Activated CD4-positive, alpha-beta T cell treated with anti-CD3 and anti-CD28 coated beads for 24 hours (primary cell): ENCODE results near the gene CDH4.

Experiments
- DNase-seq, 2 donors: peaks; one replicate each; pipeline ENCODE4 v3.0.0-alpha.2; 2020; ENCODE audit warnings: low read depth in 2 of 2

Gene CDH4

GRCh38 chr20:61355585-61355984 is 103.5 kb downstream of the CDH4 start:
- no peak for DNase-seq

GRCh38 chr20:61356196-61356595 is 104.1 kb downstream of the CDH4 start:
- DNase-seq: no peak

- DNase-seq: no peak
Observed at GRCh38 chr20:61357119-61357518, 105.1 kb downstream of the CDH4 start.

- DNase-seq: no peak
Observed at GRCh38 chr20:61359254-61359653, 107.2 kb downstream of the CDH4 start.

- DNase-seq: no peak
Observed at GRCh38 chr20:61360296-61360695, 108.2 kb downstream of the CDH4 start.

- DNase-seq: no peak
Observed at GRCh38 chr20:61360940-61361339, 108.9 kb downstream of the CDH4 start.

GRCh38 chr20:61361501-61361900 is 109.4 kb downstream of the CDH4 start:
- DNase-seq: no peak

GRCh38 chr20:61364147-61364546 is 112.1 kb downstream of the CDH4 start:
- no peak for DNase-seq

GRCh38 chr20:61366914-61367313 is 114.9 kb downstream of the CDH4 start:
- no peak for DNase-seq

GRCh38 chr20:61369731-61370520 is 117.9 kb downstream of the CDH4 start:
- DNase-seq: no peak

- no peak for DNase-seq
Observed at GRCh38 chr20:61370841-61371303, 118.8 kb downstream of the CDH4 start.

GRCh38 chr20:61371501-61372136 is 119.6 kb downstream of the CDH4 start:
- DNase-seq: no peak

- no peak for DNase-seq
Observed at GRCh38 chr20:61372137-61373054, 120.3 kb downstream of the CDH4 start.

- DNase-seq: no peak
Observed at GRCh38 chr20:61373055-61373399, 121.0 kb downstream of the CDH4 start.

GRCh38 chr20:61373956-61374545 is 122.0 kb downstream of the CDH4 start:
- DNase-seq: no peak

GRCh38 chr20:61376541-61377240 is 124.6 kb downstream of the CDH4 start:
- no peak for DNase-seq

- DNase-seq: no peak
Observed at GRCh38 chr20:61378694-61379355, 126.8 kb downstream of the CDH4 start.

GRCh38 chr20:61379898-61380544 is 128.0 kb downstream of the CDH4 start:
- no peak for DNase-seq

GRCh38 chr20:61380545-61380915 is 128.5 kb downstream of the CDH4 start:
- DNase-seq: no peak

GRCh38 chr20:61382194-61382593 is 130.1 kb downstream of the CDH4 start:
- DNase-seq: no peak
